GM12878 (cell line): ENCODE measurements around the gene KCNH5. TPM values are rescaled to one million over a fixed set of nuclear protein-coding genes. Genes with fewer than 3 reads are reported as not detected.

Experiments used
- ATAC-seq: fragments of 200-7000 bp; cut with Tn5 transposase; 3 replicates; pipeline ENCODE4 v1.9.1; 2020; ENCODE audit warnings: mild to moderate bottlenecking, moderate library complexity
- BruUV-seq: library from RNA; stranded (reverse); fragments of 400-500 nt; replicated peaks from 2 replicates; lab custom pipeline; 2021; lab: Mats Ljungman, UMichigan
- CTCF ChIA-PET: fragments of 300-600 bp; sonication (Branson Sonifier 250); formaldehyde crosslinking; extraction: SDS; loops from one replicate; lab custom pipeline; 2021; ENCODE audit warnings: inconsistent platforms; lab: Yijun Ruan, JAX
- POLR2A ChIA-PET: fragments of 350-600 bp; formaldehyde crosslinking; extraction: SDS; loops from one replicate; lab custom pipeline; 2021; ENCODE audit warnings: inconsistent platforms; lab: Charles Lee
- RAD21 ChIA-PET: fragments of 300-600 bp; sonication (Branson Sonifier 250); formaldehyde crosslinking; loops from one replicate; lab custom pipeline; 2023; ENCODE audit warnings: antibody characterized with exemption; ENCODE audit not compliant: unreplicated experiment; lab: Charles Lee
- SMC1A ChIA-PET: fragments of 300-600 bp; sonication (Branson Sonifier 250); formaldehyde crosslinking; loops from one replicate; lab custom pipeline; 2023; ENCODE audit not compliant: unreplicated experiment, uncharacterized antibody; lab: Charles Lee
- DNase-seq: peaks from one replicate; pipeline ENCODE4 v3.0.0-alpha.2; 2011; ENCODE audit warnings: low read depth, low spot score
- FAIRE-seq: peaks from 3 replicates; lab custom pipeline; 2011; peaks lifted over from hg19 to GRCh38; lab: Jason Lieb, UNC
- H2AFZ ChIP-seq: 2 replicates; pipeline ENCODE4 v1.6.0; 2011; ENCODE audit warnings: low read depth, low read length, control low read depth; ENCODE audit not compliant: control insufficient read depth
- H3K27ac ChIP-seq: 2 replicates; pipeline ENCODE4 v1.5.1; 2011; ENCODE audit warnings: control low read depth; ENCODE audit not compliant: control insufficient read depth, insufficient read depth
- H3K27me3 ChIP-seq, 2 experiments: replicated peaks in 1 of 2; 2 replicates each; pipeline versions ENCODE4 v1.6.0 to v1.6.1; 2011; ENCODE audit warnings: low read length in 1 of 2; ENCODE audit not compliant: control insufficient read depth in 2 of 2, insufficient read depth in 2 of 2
- H3K36me3 ChIP-seq, 2 experiments: 2 replicates each; pipeline ENCODE4 v1.5.1; 2011; ENCODE audit warnings: low read length in 1 of 2; ENCODE audit not compliant: control insufficient read depth in 2 of 2, insufficient read depth in 2 of 2
- H3K4me1 ChIP-seq: 2 replicates; pipeline ENCODE4 v1.6.1; 2011; ENCODE audit warnings: mild to moderate bottlenecking, low read length, moderate library complexity, mixed read lengths; ENCODE audit not compliant: control insufficient read depth, insufficient read depth
- H3K4me2 ChIP-seq: 2 replicates; pipeline ENCODE4 v1.6.0; 2011; ENCODE audit warnings: control low read depth; ENCODE audit not compliant: control insufficient read depth, insufficient read depth
- H3K4me3 ChIP-seq: fragments of 200-600 bp; sonication (generic); 2 replicates; pipeline ENCODE4 v1.5.1; 2016
- H3K79me2 ChIP-seq: 2 replicates; pipeline ENCODE4 v1.6.0; 2011; ENCODE audit warnings: low read length; ENCODE audit not compliant: control insufficient read depth, insufficient read depth
- H3K9ac ChIP-seq: 2 replicates; pipeline ENCODE4 v1.8.0; 2011; ENCODE audit warnings: low read length, control low read depth, mixed read lengths; ENCODE audit not compliant: control insufficient read depth, insufficient read depth
- H3K9me3 ChIP-seq: replicated peaks from 3 replicates; pipeline ENCODE4 v1.5.1; 2011; ENCODE audit warnings: mild to moderate bottlenecking, low read length; ENCODE audit not compliant: control insufficient read depth, insufficient read depth
- H4K20me1 ChIP-seq: 2 replicates; pipeline ENCODE4 v1.6.0; 2011; ENCODE audit not compliant: control insufficient read depth, insufficient read depth
- CBFB ChIP-seq: IDR thresholded peaks from 2 replicates; pipeline ENCODE4 v1.6.1; 2016; ENCODE audit warnings: antibody characterized with exemption, low read depth
- GATAD2B ChIP-seq: fragments of 450-650 bp; conservative IDR thresholded peaks from 2 replicates; pipeline ENCODE4 v1.6.1; 2017; ENCODE audit warnings: low read depth, mild to moderate bottlenecking, moderate library complexity
- HCFC1 ChIP-seq: fragments of 150-350 bp; IDR thresholded peaks from 2 replicates; pipeline ENCODE4 v1.6.1; 2014; ENCODE audit warnings: low read length
- HDAC6 ChIP-seq: fragments of 200-600 bp; sonication (generic); IDR thresholded peaks from one replicate; pipeline ENCODE4 v1.8.0; 2017; ENCODE audit warnings: antibody characterized with exemption; ENCODE audit not compliant: unreplicated experiment
- IRF3 ChIP-seq: fragments of 450-650 bp; IDR thresholded peaks from 2 replicates; pipeline ENCODE4 v1.6.1; 2014; ENCODE audit warnings: mild to moderate bottlenecking
- MEF2B ChIP-seq: fragments of 450-650 bp; IDR thresholded peaks from 2 replicates; pipeline ENCODE4 v1.6.1; 2018; ENCODE audit warnings: mild to moderate bottlenecking, moderate library complexity; ENCODE audit not compliant: partially characterized antibody, poor library complexity, severe bottlenecking
- MLLT1 ChIP-seq: fragments of 450-650 bp; IDR thresholded peaks from 2 replicates; pipeline ENCODE4 v1.6.1; 2016; ENCODE audit warnings: mild to moderate bottlenecking
- NR2C2 ChIP-seq: IDR thresholded peaks from 2 replicates; pipeline ENCODE4 v1.6.1; 2011; ENCODE audit warnings: borderline replicate concordance, low read depth; ENCODE audit not compliant: control insufficient read depth, insufficient read length
- PAX8 ChIP-seq: fragments of 450-650 bp; IDR thresholded peaks from 2 replicates; pipeline ENCODE4 v1.6.1; 2017; ENCODE audit warnings: mild to moderate bottlenecking, moderate library complexity
- POLR2A ChIP-seq: IDR thresholded peaks from 2 replicates; pipeline ENCODE4 v1.6.1; 2011; ENCODE audit warnings: low read depth, mild to moderate bottlenecking, low read length
- RFX5 ChIP-seq: IDR thresholded peaks from 2 replicates; pipeline ENCODE4 v1.6.1; 2011; ENCODE audit warnings: low read depth, low read length, improper control_type of control experiment
- TBL1XR1 ChIP-seq: IDR thresholded peaks from 2 replicates; pipeline ENCODE4 v1.6.1; 2012; ENCODE audit warnings: low read depth, low read length, improper control_type of control experiment
- TCF3 ChIP-seq: IDR thresholded peaks from 2 replicates; pipeline ENCODE4 v1.6.1; 2012; ENCODE audit warnings: low read depth, mild to moderate bottlenecking, low read length, borderline replicate concordance; ENCODE audit not compliant: insufficient read depth
- ZNF217 ChIP-seq: fragments of 450-650 bp; IDR thresholded peaks from 2 replicates; pipeline ENCODE4 v1.6.1; 2017; ENCODE audit warnings: antibody characterized with exemption, mild to moderate bottlenecking
- ZZZ3 ChIP-seq: IDR thresholded peaks from 2 replicates; pipeline ENCODE4 v1.6.1; 2011; ENCODE audit warnings: low read depth; ENCODE audit not compliant: control insufficient read depth, insufficient read length
- WGBS: methylation state at CpG from one replicate; pipeline ENCODE4 v1.1.6; 2016; ENCODE audit warnings: low lambda C conversion rate; ENCODE audit not compliant: insufficient replicate concordance, insufficient coverage; ENCODE audit errors: missing lambda C conversion rate; 5-methylcytosine and 5-hydroxymethylcytosine counted together
- in situ Hi-C: fragments of 300-500 bp; cut with MboI; formaldehyde crosslinking; loops from 9 replicates; pipeline ENCODE4 v1.14.3; 2018; ENCODE audit warnings: mixed read lengths
- intact Hi-C: fragments of 100-400 bp; cut with micrococcal nuclease; formaldehyde crosslinking; loops from one replicate; pipeline ENCODE4 v1.14.2; 2022; ENCODE audit not compliant: unreplicated experiment
- polyA plus RNA-seq, 11 experiments: library from polyadenylated mRNA; depleted of rRNA in 4 of 11; unstranded in 6 of 11; stranded (reverse) in 5 of 11; fragments of >200 nt; fragmentation: Nextera tagmentation in 4 of 11; fragmentation: Illumina TruSeq in 1 of 11; extraction: Ambion mirVana in 4 of 11; extraction: Trizol in 1 of 11; gene quantifications; 1 replicate in 1 of 11; 2 replicates in 10 of 11; pipeline versions ENCODE4 v1.2.1 to v1.2.3, GENCODE V29; 2011 to 2016; ENCODE audit warnings: inconsistent platforms in 2 of 11, missing spikeins in 2 of 11, low read depth in 1 of 11
- total RNA-seq, 4 experiments: library from RNA; depleted of rRNA in 3 of 4; stranded (reverse); fragments of >200 nt in 3 of 4; fragmentation: Illumina TruSeq in 1 of 4; extraction: Trizol in 1 of 4; gene quantifications; 2 replicates each; pipeline versions ENCODE4 v1.2.1 to v1.2.3, GENCODE V29; 2013 to 2021

Gene KCNH5
- total and polyA plus RNA-seq, 10 of the 15 experiments (the other 5 are each of a cell fraction or from before 2014, with no cell fraction given): under 0.01 to 0.04 (median 0.04) TPM; not detected in 7

GRCh38 chr14:62952226-62952625 is 93.0 kb downstream of the KCNH5 start (continued):
- TF ChIP-seq TBL1XR1: no peak

GRCh38 chr14:62947301-62947700 is 98.0 kb downstream of the KCNH5 start:
- no peaks in the 10 kb centered on the region for H3K9me3 ChIP-seq
- no peaks in the 10 kb centered on the region for H4K20me1 ChIP-seq

GRCh38 chr14:62946221-62946620 is 99.0 kb downstream of the KCNH5 start:
- ChIA-PET RAD21 (no interaction called here), SMC1A (interaction anchor here (1.0 kb wide), 1 partner anchor 11 kb away, joined by 3 read pairs; no protein-coding TSS in a partner anchor), CTCF (no interaction called here), POLR2A (no interaction called here)
- in situ Hi-C loops (no loop called here), intact Hi-C loops (no loop called here)
- no peak overlapping the region for H3K9ac ChIP-seq
- ATAC-seq (no peak), DNase-seq (no peak), FAIRE-seq (no peak)
- H3K27me3 ChIP-seq: no peaks in the 10 kb centered on the region
- no peak overlapping the region for H2AFZ ChIP-seq
- no peaks in the 10 kb centered on the region for H3K36me3 ChIP-seq
- no peaks in the 10 kb centered on the region for H3K4me1 ChIP-seq
- no peaks in the 10 kb centered on the region for H3K79me2 ChIP-seq
- 38% methylated on average over 1 of the region's 1 CpG for WGBS
- no peak overlapping the region for H3K27ac ChIP-seq
- H3K4me2 ChIP-seq: no peak overlapping the region
- H3K9me3 ChIP-seq: no peaks in the 10 kb centered on the region
- no TSS peak for BruUV-seq
- H4K20me1 ChIP-seq: no peaks in the 10 kb centered on the region
- no peak overlapping the region for H3K4me3 ChIP-seq
- no peak for TF ChIP-seq ZNF217
- TF ChIP-seq MLLT1: no peak
- TF ChIP-seq HCFC1: no peak
- TF ChIP-seq ZZZ3: no peak
- TF ChIP-seq CBFB: no peak
- no peak for TF ChIP-seq POLR2A
- no peak for TF ChIP-seq PAX8
- TF ChIP-seq MEF2B: no peak
- TF ChIP-seq IRF3: no peak

More at GRCh38 chr14:62947301-62947700, 98.0 kb downstream of the KCNH5 start:
- Histone ChIP-seq H3K79me2 (no peaks in the 10 kb centered on the region), H3K27me3 (no peaks in the 10 kb centered on the region), H3K4me2 (no peak overlapping the region), H3K36me3 (no peaks in the 10 kb centered on the region), H3K4me1 (no peaks in the 10 kb centered on the region), H3K9ac (no peak overlapping the region), H3K27ac (no peak overlapping the region), H3K4me3 (no peak overlapping the region), H2AFZ (no peak overlapping the region)
- SMC1A ChIA-PET: no interaction called here
- in situ Hi-C loops (no loop called here), intact Hi-C loops (no loop called here)
- WGBS: 0% methylated on average over 2 of the region's 2 CpGs
- CTCF ChIA-PET: no interaction called here
- no peak for ATAC-seq
- POLR2A ChIA-PET: no interaction called here
- RAD21 ChIA-PET: no interaction called here
- DNase-seq: no peak
- TF ChIP-seq NR2C2 (no peak), TCF3 (no peak), HDAC6 (no peak), RFX5 (no peak), GATAD2B (no peak)
- no peak for FAIRE-seq
- no TSS peak for BruUV-seq
